Esophagus squamous epithelium (tissue), 5 donors: ENCODE results near the gene NPLOC4. TPM values are rescaled to one million over a fixed set of nuclear protein-coding genes. Genes with fewer than 3 reads are reported as not detected.

ENCODE experiments used
- DNase-seq: peaks from one replicate; lab custom pipeline; 2025; lab: John Stamatoyannopoulos, UW
- H3K27ac ChIP-seq, 4 donors: fragments of 200-600 bp; sonication (generic); one replicate each; pipeline ENCODE4 v1.5.1; 2016 to 2019; ENCODE audit warnings: mild to moderate bottlenecking in 1 of 4
- H3K27me3 ChIP-seq, 4 donors: fragments of 200-600 bp; sonication (generic); 1 replicate in 3 of 4; 2 replicates in 1 of 4; pipeline versions ENCODE4 v1.5.1 to v1.6.0; 2017 to 2021; ENCODE audit warnings: antibody characterized with exemption in 1 of 4
- H3K36me3 ChIP-seq, 3 donors: fragments of 200-600 bp; sonication (generic); one replicate each; pipeline ENCODE4 v1.5.1; 2016 to 2019
- H3K4me1 ChIP-seq, 3 donors: fragments of 200-600 bp; sonication (generic); one replicate each; pipeline ENCODE4 v1.5.1; 2017 to 2019
- H3K4me3 ChIP-seq, 4 donors: fragments of 200-600 bp; sonication (generic); 1 replicate in 3 of 4; 2 replicates in 1 of 4; pipeline ENCODE4 v1.5.1; 2016 to 2019; ENCODE audit warnings: mild to moderate bottlenecking in 2 of 4, moderate library complexity in 1 of 4
- H3K9me3 ChIP-seq, 3 donors: fragments of 200-600 bp; sonication (generic); one replicate each; pipeline ENCODE4 v1.5.1; 2016 to 2019
- POLR2A ChIP-seq, 4 donors: fragments of 450-650 bp; IDR thresholded peaks; one replicate each; pipeline ENCODE4 v1.6.1; 2017; ENCODE audit warnings: antibody characterized with exemption in 4 of 4, mild to moderate bottlenecking in 4 of 4, moderate library complexity in 3 of 4
- WGBS, 2 donors: methylation state at CpG; one replicate each; pipeline ENCODE4 v1.1.5; 2018; 5-methylcytosine and 5-hydroxymethylcytosine counted together
- intact Hi-C: fragments of 100-400 bp; cut with DNase I; formaldehyde crosslinking; loops from one replicate; pipeline ENCODE4 v1.15.0; 2022
- total RNA-seq, 4 donors: library from RNA; depleted of rRNA; stranded (reverse); fragments of >200 nt; gene quantifications; one replicate each; pipeline ENCODE4 v1.1.0, GENCODE V29; 2016
- TF ChIP-seq, protein P1 (sequence below), 6 experiments: fragments of 450-650 bp in 4 of 6; fragments of 200-600 bp in 2 of 6; sonication (generic) in 2 of 6; IDR thresholded peaks; one replicate each; pipeline ENCODE4 v1.5.1; 2016 to 2019; ENCODE audit warnings: antibody characterized with exemption in 6 of 6, mild to moderate bottlenecking in 4 of 6, moderate library complexity in 4 of 6
- donor health status: DM: yes; HTN: yes; CAD: no.

The NPLOC4 gene
- total RNA-seq, 4 donors from 2014 or later, result 49.0 to 80.9 (median 62.4) TPM

GRCh38 chr17:81650951-81651350, 14.0 kb upstream of the NPLOC4 start:
- Histone ChIP-seq H3K27me3 (peaks cover 5 to 89% (median 8%) of the 10 kb centered on the region in 4 donors), H3K4me1 (peaks cover 0 to 9% (median 0%) of the 10 kb centered on the region in 3 donors), H3K9me3 (peaks cover 0 to 8% (median 0%) of the 10 kb centered on the region in 3 donors), H3K4me3 (no peak overlapping the region), H3K27ac (no peak overlapping the region), H3K36me3 (no peaks in the 10 kb centered on the region)
- intact Hi-C loops, result no loop called here
- WGBS, 2 donors, result no CpG with 5 or more reads among the region's 9 CpGs
- DNase-seq, result no peak
- TF ChIP-seq POLR2A (IDR thresholded peaks at IDR 0.05), result no peak
- TF ChIP-seq, protein P1, sequence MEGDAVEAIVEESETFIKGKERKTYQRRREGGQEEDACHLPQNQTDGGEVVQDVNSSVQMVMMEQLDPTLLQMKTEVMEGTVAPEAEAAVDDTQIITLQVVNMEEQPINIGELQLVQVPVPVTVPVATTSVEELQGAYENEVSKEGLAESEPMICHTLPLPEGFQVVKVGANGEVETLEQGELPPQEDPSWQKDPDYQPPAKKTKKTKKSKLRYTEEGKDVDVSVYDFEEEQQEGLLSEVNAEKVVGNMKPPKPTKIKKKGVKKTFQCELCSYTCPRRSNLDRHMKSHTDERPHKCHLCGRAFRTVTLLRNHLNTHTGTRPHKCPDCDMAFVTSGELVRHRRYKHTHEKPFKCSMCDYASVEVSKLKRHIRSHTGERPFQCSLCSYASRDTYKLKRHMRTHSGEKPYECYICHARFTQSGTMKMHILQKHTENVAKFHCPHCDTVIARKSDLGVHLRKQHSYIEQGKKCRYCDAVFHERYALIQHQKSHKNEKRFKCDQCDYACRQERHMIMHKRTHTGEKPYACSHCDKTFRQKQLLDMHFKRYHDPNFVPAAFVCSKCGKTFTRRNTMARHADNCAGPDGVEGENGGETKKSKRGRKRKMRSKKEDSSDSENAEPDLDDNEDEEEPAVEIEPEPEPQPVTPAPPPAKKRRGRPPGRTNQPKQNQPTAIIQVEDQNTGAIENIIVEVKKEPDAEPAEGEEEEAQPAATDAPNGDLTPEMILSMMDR (IDR thresholded peaks at IDR 0.05), result no peak

DNA sequence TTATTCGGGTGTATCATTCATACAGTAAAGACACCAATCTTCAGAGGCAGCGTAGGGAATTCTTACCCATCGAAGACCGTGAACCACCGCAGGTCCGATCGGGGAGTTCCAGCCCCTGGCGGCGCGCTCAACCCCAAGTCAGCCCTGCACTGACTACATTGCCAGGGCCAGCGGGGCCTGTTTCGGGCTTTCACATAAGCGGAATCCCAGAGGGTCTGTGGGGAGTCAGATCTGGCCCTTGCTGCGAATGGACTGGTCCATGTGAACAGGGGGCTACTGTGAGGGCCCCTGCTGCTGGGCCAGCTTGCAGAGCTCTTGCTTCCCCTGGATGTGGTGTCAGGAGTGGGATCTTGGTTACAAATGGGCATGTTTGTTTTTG, 11.8 kb upstream of the NPLOC4 start:
- WGBS, 2 donors, result 80 to 89% methylated on average over 11 to 13 of the region's 14 CpGs
- intact Hi-C loops, result no loop called here
- peaks cover 5 to 72% (median 8%) of the 10 kb centered on the region in 4 donors for H3K27me3 ChIP-seq

DNA sequence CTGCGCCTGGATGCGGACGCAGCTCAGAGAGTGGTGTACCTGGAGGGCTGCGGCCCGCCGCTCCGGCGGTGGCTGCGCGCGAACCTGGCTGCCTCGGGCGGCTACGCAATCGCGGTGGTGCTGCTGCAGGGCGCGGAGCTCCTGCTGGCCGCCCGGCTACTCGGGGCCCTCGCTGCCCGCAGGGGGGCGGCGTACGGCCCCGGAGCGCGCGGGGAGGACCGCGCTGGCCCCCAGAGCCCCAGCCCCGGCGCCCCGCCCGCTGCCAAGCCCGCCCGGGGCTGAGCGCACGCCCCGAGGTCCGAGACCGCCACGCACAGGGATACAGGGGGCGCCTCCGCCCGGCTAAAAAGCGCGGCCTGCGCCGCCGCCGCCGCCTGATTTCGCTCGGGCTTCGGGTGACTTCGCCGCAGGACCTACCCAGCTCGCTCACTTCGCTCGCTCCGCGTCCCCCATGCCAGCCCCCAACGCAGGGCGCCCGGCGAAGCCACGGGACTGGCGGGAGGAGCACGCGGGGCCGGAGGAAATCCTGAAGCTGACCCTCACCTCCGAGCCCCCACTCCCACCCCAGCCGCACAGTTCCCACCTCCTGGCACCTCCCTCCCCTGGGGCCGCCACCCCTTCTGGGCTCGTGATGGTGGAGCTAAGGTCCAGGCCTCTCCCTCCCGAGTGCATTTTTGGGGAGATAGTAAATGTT, 11.2 kb upstream of the NPLOC4 start:
- no peaks in the 10 kb centered on the region for H3K36me3 ChIP-seq
- DNase-seq, result no peak
- peak overlapping the region in 1 of 4 donors; percentile 32 for H3K4me3 ChIP-seq
- no peak overlapping the region for H3K27ac ChIP-seq
- peaks cover 0 to 9% (median 0%) of the 10 kb centered on the region in 3 donors for H3K4me1 ChIP-seq
- TF ChIP-seq, protein P1 (IDR thresholded peaks at IDR 0.05), result no peak
- TF ChIP-seq POLR2A (IDR thresholded peaks at IDR 0.05), result no peak
- H3K27me3 ChIP-seq, result peaks cover 5 to 66% (median 8%) of the 10 kb centered on the region in 4 donors
- intact Hi-C loops, result no loop called here
- H3K9me3 ChIP-seq, result peaks cover 0 to 8% (median 0%) of the 10 kb centered on the region in 3 donors
- WGBS, 2 donors, result 15 to 40% methylated on average over 2 to 5 of the region's 78 CpGs

More for the DNA sequence above, 11.8 kb upstream of the NPLOC4 start:
- no peak for DNase-seq
- TF ChIP-seq POLR2A (IDR thresholded peaks at IDR 0.05), result no peak
- TF ChIP-seq, protein P1 (IDR thresholded peaks at IDR 0.05), result no peak
- Histone ChIP-seq H3K27ac (no peak overlapping the region), H3K4me3 (no peak overlapping the region), H3K4me1 (peaks cover 0 to 9% (median 0%) of the 10 kb centered on the region in 3 donors), H3K36me3 (no peaks in the 10 kb centered on the region), H3K9me3 (peaks cover 0 to 8% (median 0%) of the 10 kb centered on the region in 3 donors)

GRCh38 chr17:81647640-81648012, 10.7 kb upstream of the NPLOC4 start:
- Histone ChIP-seq H3K27ac (no peak overlapping the region), H3K4me3 (no peak overlapping the region), H3K27me3 (peaks cover 5 to 61% (median 8%) of the 10 kb centered on the region in 4 donors), H3K9me3 (peaks cover 0 to 8% (median 0%) of the 10 kb centered on the region in 3 donors), H3K4me1 (peaks cover 0 to 14% (median 1%) of the 10 kb centered on the region in 3 donors), H3K36me3 (no peaks in the 10 kb centered on the region)
- 52 to 80% methylated on average over 1 to 14 of the region's 21 CpGs for WGBS, 2 donors
- intact Hi-C loops, result no loop called here
- no peak for TF ChIP-seq POLR2A (IDR thresholded peaks at IDR 0.05)
- TF ChIP-seq, protein P1 (IDR thresholded peaks at IDR 0.05), result no peak
- DNase-seq, result no peak

GRCh38 chr17:81646869-81647600, 10.1 kb upstream of the NPLOC4 start:
- peaks cover 5 to 55% (median 8%) of the 10 kb centered on the region in 4 donors for H3K27me3 ChIP-seq
- intact Hi-C loops, result no loop called here
- 65 to 71% methylated on average over 6 to 7 of the region's 12 CpGs for WGBS, 2 donors

More at GRCh38 chr17:81646869-81647600, 10.1 kb upstream of the NPLOC4 start:
- DNase-seq, result no peak
- TF ChIP-seq, protein P1 (IDR thresholded peaks at IDR 0.05), result no peak
- TF ChIP-seq POLR2A (IDR thresholded peaks at IDR 0.05), result no peak
- Histone ChIP-seq H3K4me3 (no peak overlapping the region), H3K9me3 (peaks cover 0 to 8% (median 0%) of the 10 kb centered on the region in 3 donors), H3K27ac (no peak overlapping the region), H3K36me3 (no peaks in the 10 kb centered on the region), H3K4me1 (peaks cover 4 to 19% (median 7%) of the 10 kb centered on the region in 3 donors)
